HUES64 (cell line): Measurements from ENCODE around the gene PCDHA9.
"Not testable (repeated sequence)": the region's sequence is repeated elsewhere in the genome, so short reads cannot be mapped to it uniquely, and the experiment has no call there.

Experiments used
- H3K27ac ChIP-seq: 2 replicates; pipeline ENCODE4 v1.7.0; 2013; ENCODE audit warnings: low read depth, low read length, inconsistent platforms
- H3K27me3 ChIP-seq: 2 replicates; pipeline ENCODE4 v1.6.1; 2013; ENCODE audit warnings: mild to moderate bottlenecking, low read length; ENCODE audit not compliant: insufficient read depth
- H3K36me3 ChIP-seq: 2 replicates; pipeline ENCODE4 v1.6.1; 2013; ENCODE audit warnings: mild to moderate bottlenecking, low read length; ENCODE audit not compliant: insufficient read depth
- H3K4me1 ChIP-seq: 2 replicates; pipeline ENCODE4 v1.6.1; 2013; ENCODE audit warnings: mild to moderate bottlenecking, low read length, moderate library complexity; ENCODE audit not compliant: insufficient read depth
- H3K4me3 ChIP-seq: 2 replicates; pipeline ENCODE4 v1.5.1; 2013; ENCODE audit warnings: mild to moderate bottlenecking, low read length, moderate library complexity
- H3K9ac ChIP-seq: 2 replicates; pipeline ENCODE4 v1.6.1; 2013; ENCODE audit warnings: mild to moderate bottlenecking, low read depth, low read length
- H3K9me3 ChIP-seq: 2 replicates; pipeline ENCODE4 v1.6.1; 2013; ENCODE audit warnings: low read depth, low read length; ENCODE audit not compliant: insufficient read depth
- WGBS: fragments of 150-250, 120-280 bp; methylation state at CpG from one replicate; pipeline ENCODE4 v1.1.7; 2013; ENCODE audit warnings: missing lambda C conversion rate; 5-methylcytosine and 5-hydroxymethylcytosine counted together

The PCDHA9 gene

DNA sequence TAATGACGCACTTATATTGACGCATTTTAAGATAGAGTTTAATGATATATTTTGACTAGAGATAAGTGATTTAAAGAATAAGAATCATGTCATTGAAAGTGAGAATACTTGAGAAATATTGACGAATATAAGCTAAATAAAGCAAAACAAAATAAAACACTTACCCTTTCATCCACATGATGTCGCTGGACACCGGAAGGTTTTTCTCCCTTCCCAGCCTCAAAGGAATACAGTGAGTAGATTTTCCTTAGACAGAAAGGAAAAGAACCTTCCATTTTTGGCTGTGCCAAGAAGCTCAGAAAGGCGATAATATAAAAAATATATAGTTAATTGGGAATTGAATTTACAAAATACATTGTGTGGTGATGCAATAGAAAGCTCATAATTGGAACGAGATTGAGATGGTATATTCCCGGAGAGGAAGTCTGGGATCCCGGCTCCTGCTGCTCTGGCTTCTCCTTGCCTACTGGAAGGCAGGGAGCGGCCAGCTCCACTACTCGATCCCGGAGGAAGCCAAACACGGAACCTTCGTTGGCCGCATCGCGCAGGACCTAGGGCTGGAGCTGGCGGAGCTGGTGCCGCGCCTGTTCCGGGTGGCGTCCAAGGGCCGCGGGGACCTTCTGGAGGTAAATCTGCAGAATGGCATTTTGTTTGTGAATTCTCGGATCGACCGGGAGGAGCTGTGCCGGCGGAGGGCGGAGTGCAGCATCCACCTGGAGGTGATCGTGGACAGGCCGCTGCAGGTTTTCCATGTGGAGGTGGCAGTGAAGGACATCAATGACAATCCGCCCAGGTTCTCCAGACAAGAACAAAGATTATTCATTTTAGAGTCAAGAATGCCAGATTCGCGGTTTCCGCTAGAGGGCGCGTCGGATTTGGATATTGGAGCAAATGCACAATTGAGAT lies 26.6 kb upstream of the PCDHA9 start, which contains the start of gene PCDHA5:
Gene PCDHA5, plus strand, starts transcription at position 239 of the 906 bp plus-strand sequence.
- no peaks in the 10 kb centered on the region for H3K9me3 ChIP-seq
- no peaks in the 10 kb centered on the region for H3K27me3 ChIP-seq
- no peaks in the 10 kb centered on the region for H3K36me3 ChIP-seq
- 94% methylated on average over 38 of the region's 39 CpGs for WGBS
- no peak within 1 kb of the TSS for H3K9ac ChIP-seq
- H3K27ac ChIP-seq, result no peak within 1 kb of the TSS
- no peaks in the 10 kb centered on the region for H3K4me1 ChIP-seq
- H3K4me3 ChIP-seq, result 0 out of 2 replicates have a peak within 1 kb of the TSS, but pooled peaks have one; percentile 26

DNA sequence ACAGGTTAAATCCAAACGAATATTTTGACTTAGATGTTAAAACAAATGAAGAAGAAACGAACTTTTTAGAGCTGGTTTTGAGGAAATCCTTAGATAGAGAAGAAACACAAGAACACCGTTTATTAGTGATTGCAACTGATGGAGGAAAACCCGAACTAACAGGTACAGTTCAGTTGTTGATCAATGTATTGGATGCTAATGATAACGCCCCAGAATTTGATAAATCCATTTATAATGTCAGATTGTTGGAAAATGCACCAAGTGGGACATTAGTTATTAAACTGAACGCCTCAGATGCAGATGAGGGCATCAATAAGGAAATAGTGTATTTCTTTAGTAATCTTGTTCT lies 25.9 kb upstream of the PCDHA9 start:
- WGBS, result 93% methylated on average over 6 of the region's 6 CpGs
- H3K4me3 ChIP-seq, result no peak overlapping the region

DNA sequence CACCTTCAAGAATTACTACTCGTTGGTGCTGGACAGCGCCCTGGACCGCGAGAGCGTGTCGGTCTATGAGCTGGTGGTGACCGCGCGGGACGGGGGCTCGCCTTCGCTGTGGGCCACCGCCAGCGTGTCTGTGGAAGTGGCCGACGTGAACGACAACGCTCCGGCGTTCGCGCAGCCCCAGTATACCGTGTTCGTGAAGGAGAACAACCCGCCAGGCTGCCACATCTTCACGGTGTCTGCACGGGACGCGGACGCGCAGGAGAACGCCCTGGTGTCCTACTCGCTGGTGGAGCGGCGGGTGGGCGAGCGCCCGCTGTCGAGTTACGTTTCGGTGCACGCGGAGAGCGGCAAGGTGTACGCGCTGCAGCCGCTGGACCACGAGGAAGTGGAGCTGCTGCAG lies 25.2 kb upstream of the PCDHA9 start:
- H3K9me3 ChIP-seq, H3K27ac ChIP-seq, H3K9ac ChIP-seq, H3K36me3 ChIP-seq, H3K4me1 ChIP-seq, H3K27me3 ChIP-seq, H3K4me3 ChIP-seq: not testable (repeated sequence)
- 97% methylated on average over 48 of the region's 48 CpGs for WGBS

More for the DNA sequence above, 25.9 kb upstream of the PCDHA9 start:
- Histone ChIP-seq H3K9me3 (no peaks in the 10 kb centered on the region), H3K27me3 (no peaks in the 10 kb centered on the region), H3K4me1 (no peaks in the 10 kb centered on the region), H3K36me3 (no peaks in the 10 kb centered on the region), H3K27ac (no peak overlapping the region), H3K9ac (no peak overlapping the region)

DNA sequence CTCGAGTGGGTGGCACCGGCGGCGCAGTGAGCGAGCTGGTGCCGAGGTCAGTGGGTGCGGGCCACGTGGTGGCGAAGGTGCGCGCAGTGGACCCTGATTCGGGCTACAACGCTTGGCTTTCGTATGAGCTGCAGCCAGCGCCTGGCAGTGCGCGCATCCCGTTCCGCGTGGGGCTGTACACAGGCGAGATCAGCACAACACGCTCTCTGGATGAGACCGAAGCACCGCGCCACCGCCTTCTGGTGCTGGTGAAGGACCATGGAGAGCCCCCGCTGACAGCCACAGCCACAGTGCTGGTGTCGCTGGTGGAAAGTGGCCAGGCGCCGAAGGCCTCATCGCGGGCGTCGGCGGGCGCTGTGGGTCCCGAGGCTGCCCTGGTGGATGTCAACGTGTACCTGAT lies 24.7 kb upstream of the PCDHA9 start:
- H3K9me3 ChIP-seq, result no peaks in the 10 kb centered on the region
- H3K27ac ChIP-seq, result no peak overlapping the region
- no peak overlapping the region for H3K4me3 ChIP-seq
- H3K9ac ChIP-seq, result no peak overlapping the region
- H3K27me3 ChIP-seq, result no peaks in the 10 kb centered on the region
- WGBS, result 96% methylated on average over 38 of the region's 38 CpGs
- H3K4me1 ChIP-seq, result no peaks in the 10 kb centered on the region
- no peaks in the 10 kb centered on the region for H3K36me3 ChIP-seq

DNA sequence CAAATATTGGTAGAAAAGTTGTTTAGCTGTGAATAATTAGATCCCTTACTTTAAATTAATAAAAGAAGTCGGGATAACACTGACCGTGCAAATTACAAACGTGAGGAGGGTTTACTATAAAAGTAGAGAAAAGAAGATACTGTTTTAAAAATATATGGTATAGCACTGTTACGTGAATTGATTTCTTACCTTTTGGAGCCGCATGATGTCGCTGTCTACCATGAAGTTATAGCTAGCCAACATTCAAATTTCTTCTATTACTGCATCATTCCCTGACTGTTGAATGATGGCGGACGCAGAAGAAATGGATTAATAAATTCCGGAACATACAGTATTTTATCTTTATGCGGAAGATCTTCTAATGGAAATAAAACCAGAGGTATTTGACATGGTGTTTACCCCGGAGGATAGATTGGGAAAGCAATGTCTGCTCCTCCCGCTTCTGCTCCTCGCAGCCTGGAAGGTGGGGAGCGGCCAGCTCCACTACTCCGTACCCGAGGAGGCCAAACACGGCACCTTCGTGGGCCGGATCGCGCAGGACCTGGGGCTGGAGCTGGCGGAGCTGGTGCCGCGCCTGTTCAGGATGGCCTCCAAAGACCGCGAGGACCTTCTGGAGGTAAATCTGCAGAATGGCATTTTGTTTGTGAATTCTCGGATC lies 20.3 kb upstream of the PCDHA9 start, which contains the start of gene PCDHA6:
Gene PCDHA6, plus strand, starts transcription at position 257 of the 658 bp plus-strand sequence. Its CDS starts 132 bp downstream, at position 389.
- no peak within 1 kb of the TSS for H3K4me3 ChIP-seq
- WGBS, result 96% methylated on average over 27 of the region's 27 CpGs
- H3K27me3 ChIP-seq, result no peaks in the 10 kb centered on the region
- no peak within 1 kb of the TSS for H3K9ac ChIP-seq
- no peaks in the 10 kb centered on the region for H3K4me1 ChIP-seq
- H3K27ac ChIP-seq, result no peak within 1 kb of the TSS
- no peaks in the 10 kb centered on the region for H3K9me3 ChIP-seq
- no peaks in the 10 kb centered on the region for H3K36me3 ChIP-seq

DNA sequence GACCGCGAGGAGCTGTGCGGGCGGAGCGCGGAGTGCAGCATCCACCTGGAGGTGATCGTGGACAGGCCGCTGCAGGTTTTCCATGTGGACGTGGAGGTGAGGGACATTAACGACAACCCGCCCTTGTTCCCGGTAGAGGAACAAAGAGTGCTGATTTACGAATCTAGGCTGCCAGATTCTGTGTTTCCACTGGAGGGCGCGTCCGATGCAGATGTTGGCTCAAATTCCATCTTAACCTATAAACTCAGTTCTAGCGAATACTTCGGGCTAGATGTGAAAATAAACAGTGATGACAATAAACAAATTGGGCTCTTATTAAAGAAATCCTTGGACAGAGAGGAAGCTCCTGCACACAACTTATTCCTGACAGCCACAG lies 19.8 kb upstream of the PCDHA9 start:
- H3K9ac ChIP-seq, result no peak overlapping the region
- 95% methylated on average over 18 of the region's 18 CpGs for WGBS

DNA sequence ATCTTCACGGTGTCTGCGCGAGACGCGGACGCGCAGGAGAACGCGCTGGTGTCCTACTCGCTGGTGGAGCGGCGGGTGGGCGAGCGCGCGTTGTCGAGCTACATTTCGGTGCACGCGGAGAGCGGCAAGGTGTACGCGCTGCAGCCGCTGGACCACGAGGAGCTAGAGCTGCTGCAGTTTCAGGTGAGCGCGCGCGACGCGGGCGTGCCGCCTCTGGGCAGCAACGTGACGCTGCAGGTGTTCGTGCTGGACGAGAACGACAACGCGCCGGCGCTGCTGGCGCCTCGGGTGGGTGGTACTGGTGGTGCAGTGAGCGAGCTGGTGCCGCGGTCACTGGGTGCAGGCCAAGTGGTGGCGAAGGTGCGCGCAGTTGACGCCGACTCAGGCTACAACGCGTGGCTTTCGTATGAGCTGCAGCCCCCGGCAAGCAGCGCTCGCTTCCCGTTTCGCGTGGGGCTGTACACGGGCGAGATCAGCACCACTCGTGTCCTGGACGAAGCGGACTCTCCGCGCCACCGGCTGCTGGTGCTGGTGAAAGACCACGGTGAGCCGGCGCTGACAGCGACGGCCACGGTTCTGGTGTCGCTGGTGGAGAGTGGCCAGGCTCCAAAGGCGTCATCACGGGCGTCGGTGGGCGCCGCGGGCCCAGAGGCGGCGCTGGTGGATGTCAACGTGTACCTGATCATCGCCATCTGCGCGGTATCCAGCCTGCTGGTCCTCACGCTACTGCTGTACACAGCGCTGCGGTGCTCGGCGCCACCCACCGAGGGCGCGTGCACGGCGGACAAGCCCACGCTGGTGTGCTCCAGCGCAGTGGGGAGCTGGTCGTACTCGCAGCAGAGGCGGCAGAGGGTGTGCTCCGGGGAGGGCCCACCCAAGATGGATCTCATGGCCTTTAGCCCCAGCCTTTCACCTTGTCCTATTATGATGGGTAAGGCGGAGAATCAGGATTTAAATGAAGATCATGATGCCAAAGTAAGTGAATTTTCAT lies 18.4 kb upstream of the PCDHA9 start:
- H3K9me3 ChIP-seq, result not testable (repeated sequence)
- WGBS, result 96% methylated on average over 106 of the region's 106 CpGs

More for the DNA sequence above, 19.8 kb upstream of the PCDHA9 start:
- Histone ChIP-seq H3K9me3 (no peaks in the 10 kb centered on the region), H3K4me1 (no peaks in the 10 kb centered on the region), H3K4me3 (no peak overlapping the region), H3K27me3 (no peaks in the 10 kb centered on the region), H3K36me3 (no peaks in the 10 kb centered on the region), H3K27ac (no peak overlapping the region)

DNA sequence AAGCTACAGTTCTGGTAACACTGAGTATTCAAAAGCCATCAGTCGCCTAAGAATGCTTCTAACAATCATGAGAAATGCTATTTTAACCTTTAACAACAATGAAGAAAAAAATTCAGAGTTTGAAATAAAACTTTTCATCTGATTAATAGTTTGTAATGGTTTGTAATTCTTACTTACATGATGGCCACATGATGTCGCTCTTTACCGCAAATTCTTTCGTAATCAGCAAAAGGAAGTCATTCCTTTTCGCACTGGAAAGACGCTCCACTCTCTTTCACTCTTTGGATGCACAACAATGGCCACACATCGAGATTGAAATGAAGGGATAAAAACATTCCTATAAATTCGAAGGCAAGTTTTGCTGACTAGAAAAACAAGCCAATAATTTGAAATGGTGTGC lies 14.2 kb upstream of the PCDHA9 start, which contains the start of gene PCDHA7:
Gene PCDHA7, plus strand, starts transcription at position 277 of the 400 bp plus-strand sequence. Its CDS starts 115 bp downstream, at position 392.
- no peak within 1 kb of the TSS for H3K27ac ChIP-seq
- no peaks in the 10 kb centered on the region for H3K4me1 ChIP-seq
- H3K36me3 ChIP-seq, result no peaks in the 10 kb centered on the region
- H3K9ac ChIP-seq, result no peak within 1 kb of the TSS
- H3K9me3 ChIP-seq, result no peaks in the 10 kb centered on the region
- H3K27me3 ChIP-seq, result no peaks in the 10 kb centered on the region
- H3K4me3 ChIP-seq, result peak within 1 kb of the TSS; percentile 29; the same call in 1 of the 2 replicates
- WGBS, result 87% methylated on average over 8 of the region's 8 CpGs

More for the DNA sequence above, 18.4 kb upstream of the PCDHA9 start:
- not testable (repeated sequence) for H3K36me3 ChIP-seq, H3K27ac ChIP-seq, H3K9ac ChIP-seq, H3K4me1 ChIP-seq, H3K27me3 ChIP-seq, H3K4me3 ChIP-seq

DNA sequence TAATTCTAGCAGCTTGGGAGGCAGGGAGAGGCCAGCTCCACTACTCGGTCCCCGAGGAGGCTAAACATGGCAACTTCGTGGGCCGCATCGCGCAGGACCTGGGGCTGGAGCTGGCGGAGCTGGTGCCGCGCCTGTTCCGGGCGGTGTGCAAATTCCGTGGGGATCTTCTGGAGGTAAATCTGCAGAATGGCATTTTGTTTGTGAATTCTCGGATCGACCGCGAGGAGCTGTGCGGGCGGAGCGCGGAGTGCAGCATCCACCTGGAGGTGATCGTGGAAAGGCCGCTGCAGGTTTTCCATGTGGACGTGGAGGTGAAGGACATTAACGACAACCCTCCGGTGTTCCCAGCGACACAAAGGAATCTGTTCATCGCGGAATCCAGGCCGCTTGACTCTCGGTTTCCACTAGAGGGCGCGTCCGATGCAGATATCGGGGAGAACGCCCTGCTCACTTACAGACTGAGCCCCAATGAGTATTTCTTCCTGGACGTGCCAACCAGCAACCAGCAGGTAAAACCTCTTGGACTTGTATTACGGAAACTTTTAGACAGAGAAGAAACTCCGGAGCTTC lies 13.7 kb upstream of the PCDHA9 start:
- H3K9ac ChIP-seq, H3K27ac ChIP-seq, H3K27me3 ChIP-seq, H3K36me3 ChIP-seq, H3K9me3 ChIP-seq, H3K4me1 ChIP-seq: not testable (repeated sequence)
- WGBS, result 94% methylated on average over 26 of the region's 38 CpGs
- H3K4me3 ChIP-seq, result peak overlapping the region; percentile 29; the same call in 1 of the 2 replicates

DNA sequence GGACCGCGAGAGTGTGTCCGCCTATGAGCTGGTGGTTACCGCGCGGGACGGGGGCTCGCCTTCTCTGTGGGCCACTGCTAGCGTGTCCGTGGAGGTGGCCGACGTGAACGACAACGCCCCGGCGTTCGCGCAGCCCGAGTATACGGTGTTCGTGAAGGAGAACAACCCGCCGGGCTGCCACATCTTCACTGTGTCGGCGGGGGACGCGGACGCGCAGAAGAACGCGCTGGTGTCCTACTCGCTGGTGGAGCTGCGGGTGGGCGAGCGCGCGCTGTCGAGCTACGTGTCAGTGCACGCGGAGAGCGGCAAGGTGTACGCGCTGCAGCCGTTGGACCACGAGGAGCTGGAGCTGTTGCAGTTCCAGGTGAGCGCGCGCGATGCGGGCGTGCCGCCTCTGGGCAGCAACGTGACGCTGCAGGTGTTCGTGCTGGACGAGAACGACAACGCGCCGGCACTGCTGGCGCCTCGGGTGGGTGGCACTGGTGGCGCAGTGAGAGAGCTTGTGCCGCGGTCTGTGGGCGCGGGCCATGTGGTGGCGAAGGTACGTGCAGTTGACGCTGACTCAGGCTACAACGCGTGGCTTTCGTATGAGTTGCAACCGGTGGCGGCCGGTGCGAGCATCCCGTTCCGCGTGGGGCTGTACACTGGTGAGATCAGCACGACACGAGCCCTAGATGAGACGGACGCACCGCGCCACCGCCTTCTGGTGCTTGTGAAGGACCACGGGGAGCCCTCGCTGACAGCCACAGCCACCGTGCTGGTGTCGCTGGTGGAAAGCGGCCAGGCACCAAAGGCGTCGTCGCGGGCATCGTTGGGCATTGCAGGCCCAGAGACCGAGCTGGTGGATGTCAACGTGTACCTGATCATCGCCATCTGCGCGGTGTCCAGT lies 12.3 kb upstream of the PCDHA9 start:
- WGBS, result 97% methylated on average over 103 of the region's 103 CpGs
- Histone ChIP-seq H3K27me3 (no peaks in the 10 kb centered on the region), H3K4me3 (no peak overlapping the region), H3K4me1 (no peaks in the 10 kb centered on the region), H3K9ac (no peak overlapping the region), H3K9me3 (no peaks in the 10 kb centered on the region), H3K36me3 (no peaks in the 10 kb centered on the region), H3K27ac (no peak overlapping the region)
